ENCODE results near the gene NUDT6. TPM values are rescaled to one million over a fixed set of nuclear protein-coding genes. Genes with fewer than 3 reads are reported as not detected.

Gene NUDT6
- total RNA-seq, 1 experiment from 2014 or later = 4.0 TPM

GRCh38 chr4:122899682-122900081 lies 22.7 kb downstream of the NUDT6 start:
- Histone ChIP-seq H2BK15ac (ENCODE audit: low read depth, low read length) (no peak overlapping the region), H3K56ac (ENCODE audit: insufficient read length, low read depth, low read length) (no peak overlapping the region), H3T11ph (ENCODE audit: low read length) (no peak overlapping the region), H3K4me1 (ENCODE audit: insufficient read depth, low read length) (no peaks in the 10 kb centered on the region; the same call in 1 of the 2 replicates), H3K27me3 (ENCODE audit: insufficient read depth, low read length) (no peaks in the 10 kb centered on the region), H2BK120ac (ENCODE audit: low read depth, low read length, poor library complexity, severe bottlenecking) (no peak overlapping the region), H3K23me2 (ENCODE audit: insufficient read length, low read depth, low read length, poor library complexity, severe bottlenecking) (no peaks in the 10 kb centered on the region), H3K79me1 (ENCODE audit: insufficient read depth, low read depth, low read length, poor library complexity, severe bottlenecking) (no peaks in the 10 kb centered on the region), H2BK20ac (ENCODE audit: low read depth, low read length, poor library complexity, severe bottlenecking) (no peak overlapping the region), H4K20me1 (ENCODE audit: control insufficient read depth, insufficient read depth, insufficient read length) (no peaks in the 10 kb centered on the region), H4K91ac (ENCODE audit: insufficient read length, low read depth, low read length) (no peak overlapping the region), H3K18ac (ENCODE audit: insufficient read length, low read depth, low read length) (no peak overlapping the region), H3K9ac (ENCODE audit: extremely low read depth, insufficient read length, low read length) (no peak overlapping the region), H3K23ac (ENCODE audit: insufficient read length, low read depth, low read length) (no peak overlapping the region), H4K8ac (replicated peaks; ENCODE audit: insufficient read length, low read depth, low read length) (no peak overlapping the region), H3K14ac (ENCODE audit: insufficient read depth, low read length) (no peak overlapping the region), H3K4me2 (ENCODE audit: insufficient read depth, insufficient read length, low read length) (no peak overlapping the region), H3K27ac (ENCODE audit: insufficient read length, low read depth, low read length) (no peak overlapping the region), H3K4ac (ENCODE audit: low read depth, low read length) (no peak overlapping the region), H4K5ac (ENCODE audit: insufficient read length, low read depth, low read length) (no peak overlapping the region), H2AFZ (ENCODE audit: low read length) (no peak overlapping the region), H2BK12ac (ENCODE audit: insufficient read length, low read depth, low read length) (no peak overlapping the region), H3K79me2 (ENCODE audit: insufficient read depth, low read length) (no peaks in the 10 kb centered on the region), H3K9me3 (ENCODE audit: control insufficient read depth, low read depth, low read length) (no peaks in the 10 kb centered on the region), H2AK5ac (ENCODE audit: insufficient read length, low read length) (no peak overlapping the region), H2BK5ac (ENCODE audit: insufficient read length, low read length) (no peak overlapping the region)
- Mint-ChIP-seq H3K27me3 (ENCODE audit: low read depth) (no peaks in the 10 kb centered on the region), H3K36me3 (ENCODE audit: insufficient read depth in 1 of 3, low read depth in 3 of 3) (peaks cover 7 to 30% (median 28%) of the 10 kb centered on the region in 3 experiments), H3K4me3 (no peak overlapping the region), H3K9me3 (peaks cover 0 to 3% of the 10 kb centered on the region in 2 experiments; a peak in 2 of 5 replicates), H3K4me1 (peaks cover 24 to 34% of the 10 kb centered on the region in 2 experiments), H3K27ac (peak overlapping the region in 1 of 3 experiments; percentile 76; a peak in 3 of 7 replicates)
- no CpG with 5 or more reads among the region's 7 CpGs for WGBS (ENCODE audit: extremely low coverage, insufficient read length, low lambda C conversion rate)
- DNase-seq = peak; percentile 71
- no peak for TF ChIP-seq CTCF (conservative IDR thresholded peaks at IDR 0.05)
